Measurements from ENCODE around the gene PLEKHG2.

Gene PLEKHG2

GRCh38 chr19:39385629-39386411 is 26.6 kb upstream of the PLEKHG2 start:
- no peak for DNase-seq (ENCODE audit: low read depth)

- no peak for DNase-seq (ENCODE audit: low read depth)
Measured at GRCh38 chr19:39386557-39386956, 25.9 kb upstream of the PLEKHG2 start.

DNA sequence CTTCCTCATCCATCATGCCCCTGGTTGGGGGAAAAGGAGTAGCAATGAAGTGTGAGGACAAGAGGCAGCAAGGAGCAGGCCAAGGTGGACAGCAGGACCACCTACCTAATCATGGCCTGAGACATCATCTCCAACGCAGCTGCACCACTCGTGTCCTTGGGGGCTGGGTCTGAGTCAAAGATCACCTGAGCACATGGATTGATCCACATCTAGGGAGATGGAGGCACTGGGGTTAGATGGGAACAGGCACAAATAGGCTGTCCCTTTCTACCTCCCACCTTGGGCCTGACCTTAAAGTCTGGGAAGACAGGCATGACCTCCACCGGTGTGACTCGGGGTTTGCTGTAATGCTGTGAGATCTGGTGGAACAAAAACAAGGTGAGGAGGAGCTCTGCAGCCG is 23.8 kb upstream of the PLEKHG2 start:
- DNase-seq (ENCODE audit: low read depth) = no peak

- DNase-seq (ENCODE audit: low read depth) = no peak
Measured at GRCh38 chr19:39389631-39390414, 22.6 kb upstream of the PLEKHG2 start.

DNA sequence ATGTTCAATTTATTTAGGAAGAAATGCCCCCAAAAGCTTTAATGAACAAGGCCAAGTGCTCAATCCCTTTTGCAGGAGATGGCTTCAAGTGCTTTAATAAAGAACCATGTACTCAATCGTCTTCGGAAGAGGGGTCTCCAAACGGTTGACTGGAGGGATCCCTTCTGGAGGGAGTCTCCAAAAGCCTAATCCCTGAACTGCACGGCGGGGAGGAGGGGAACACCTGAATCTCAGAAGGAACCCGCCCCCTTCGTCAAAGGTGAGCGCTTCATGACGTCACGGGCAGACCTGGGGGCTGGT is 22.1 kb upstream of the PLEKHG2 start:
- no peak for DNase-seq (ENCODE audit: low read depth)

DNA sequence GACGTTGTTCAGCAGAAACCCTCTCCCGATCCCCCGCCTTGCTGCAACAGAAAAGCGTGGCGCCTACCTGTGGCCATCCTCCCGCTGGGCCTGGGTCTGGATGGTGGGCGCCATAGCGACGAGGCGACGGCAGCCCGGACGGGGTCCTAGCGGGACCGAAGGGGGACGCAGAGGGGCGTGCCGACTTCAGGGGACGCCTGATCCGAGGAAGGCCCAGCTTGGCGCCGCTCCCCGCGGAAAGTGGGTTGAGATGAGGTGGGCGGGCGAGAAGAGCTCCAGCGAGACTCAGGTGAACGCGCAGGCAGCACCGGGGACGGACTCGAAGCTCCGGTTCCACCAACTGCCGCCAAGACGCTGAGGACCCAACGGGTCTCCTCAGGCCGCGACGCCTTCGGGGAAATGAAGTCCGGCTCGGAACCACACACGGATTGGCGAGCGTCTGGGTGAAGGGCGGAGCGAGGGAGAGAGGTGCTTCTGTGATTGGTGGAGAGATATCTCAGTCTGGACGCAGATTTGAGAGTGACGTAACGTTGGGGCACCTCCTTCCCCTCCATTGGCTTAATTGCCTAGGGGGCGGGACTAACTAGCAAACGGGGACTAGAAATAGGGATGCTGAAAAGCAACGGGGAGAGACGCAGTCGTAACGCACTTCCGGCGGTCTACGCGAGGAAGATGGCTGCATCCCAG is 21.6 kb upstream of the PLEKHG2 start, which contains the start of the genes MED29 and PAF1:
Gene MED29, plus strand, starts transcription at position 628 of the 687 bp plus-strand sequence. Its CDS starts 45 bp downstream, at position 673.
Gene PAF1, minus strand, starts transcription at position 356 of the 687 bp plus-strand sequence. Its CDS starts 242 bp downstream, at position 114.
- peak; percentile 91 for DNase-seq (ENCODE audit: low read depth)

- peak; percentile 89 for DNase-seq (ENCODE audit: low read depth)
Measured at GRCh38 chr19:39397360-39398296, 14.8 kb upstream of the PLEKHG2 start.

GRCh38 chr19:39398297-39398864 is 14.1 kb upstream of the PLEKHG2 start:
- peak; percentile 44 for DNase-seq (ENCODE audit: low read depth)

DNA sequence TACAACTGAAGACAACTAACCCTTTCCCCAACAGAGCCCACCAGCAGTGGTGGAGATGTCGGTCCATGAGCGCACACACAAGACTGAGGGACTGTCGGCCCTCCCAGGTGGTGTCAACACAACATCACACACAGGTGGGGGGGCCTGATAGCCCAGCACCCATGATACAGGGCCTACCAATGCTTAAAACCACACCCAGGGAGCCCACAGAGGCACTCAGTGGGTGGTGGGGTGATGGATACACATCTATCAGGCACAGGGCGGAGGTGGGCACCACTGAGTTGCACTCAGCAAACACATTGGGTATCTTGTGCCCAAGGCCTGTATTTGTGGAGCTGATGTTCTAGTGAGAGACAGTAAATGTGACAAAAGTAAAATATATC is 12.8 kb upstream of the PLEKHG2 start:
- DNase-seq (ENCODE audit: low read depth) = no peak

GRCh38 chr19:39400061-39400460 is 12.4 kb upstream of the PLEKHG2 start:
- no peak for DNase-seq (ENCODE audit: low read depth)

GRCh38 chr19:39401070-39401548 is 11.4 kb upstream of the PLEKHG2 start:
- no peak for DNase-seq (ENCODE audit: low read depth)

GRCh38 chr19:39401549-39402345 is 10.7 kb upstream of the PLEKHG2 start:
- peak; percentile 71 for DNase-seq (ENCODE audit: low read depth)

DNA sequence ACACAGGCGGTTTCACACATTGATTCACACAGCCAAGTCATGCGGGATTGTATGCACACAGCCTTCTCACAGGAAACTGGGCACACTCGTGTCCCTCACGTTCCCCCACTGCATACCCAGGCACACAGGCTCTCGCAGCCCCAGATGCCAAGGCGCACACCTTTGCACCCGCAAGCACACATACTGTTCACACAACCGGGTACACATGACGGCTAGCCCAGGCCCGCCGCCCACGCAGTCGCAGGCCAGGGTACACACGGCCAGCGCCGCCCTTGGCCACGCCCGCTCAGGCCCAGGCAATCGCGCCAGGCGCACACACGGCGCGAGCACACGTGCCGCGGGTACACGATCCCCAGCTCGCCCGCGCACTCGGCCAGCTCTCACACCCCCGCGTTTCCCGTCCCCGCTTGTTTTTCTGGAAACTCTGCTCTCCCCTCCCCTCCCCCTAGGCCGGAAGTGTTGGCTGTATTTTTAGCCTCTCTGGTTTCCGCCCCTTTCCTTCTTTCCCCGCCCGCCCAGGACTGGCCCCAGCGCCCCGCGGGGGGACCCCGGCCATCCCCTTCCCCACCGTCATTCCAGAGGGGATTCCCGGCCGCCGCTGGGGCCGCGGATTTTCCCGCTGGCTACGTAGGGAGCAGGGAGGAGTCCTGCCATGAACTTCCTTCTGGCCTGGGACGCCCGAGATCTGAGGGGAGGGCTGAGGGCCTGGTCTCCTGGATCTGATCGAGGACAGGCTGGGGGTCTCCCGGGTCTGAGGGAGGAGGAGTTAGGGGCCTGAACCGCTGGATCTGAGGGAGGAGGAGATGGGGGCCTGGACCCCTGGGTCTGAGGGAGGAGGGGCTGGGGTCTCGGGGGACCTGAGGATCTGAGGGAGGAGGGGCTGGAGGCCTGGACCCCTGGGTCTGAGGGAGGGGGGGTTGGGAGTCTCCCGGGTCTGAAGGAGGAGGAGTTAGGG is 9.8 kb upstream of the PLEKHG2 start:
- DNase-seq (ENCODE audit: low read depth) = peak; percentile 84

DNA sequence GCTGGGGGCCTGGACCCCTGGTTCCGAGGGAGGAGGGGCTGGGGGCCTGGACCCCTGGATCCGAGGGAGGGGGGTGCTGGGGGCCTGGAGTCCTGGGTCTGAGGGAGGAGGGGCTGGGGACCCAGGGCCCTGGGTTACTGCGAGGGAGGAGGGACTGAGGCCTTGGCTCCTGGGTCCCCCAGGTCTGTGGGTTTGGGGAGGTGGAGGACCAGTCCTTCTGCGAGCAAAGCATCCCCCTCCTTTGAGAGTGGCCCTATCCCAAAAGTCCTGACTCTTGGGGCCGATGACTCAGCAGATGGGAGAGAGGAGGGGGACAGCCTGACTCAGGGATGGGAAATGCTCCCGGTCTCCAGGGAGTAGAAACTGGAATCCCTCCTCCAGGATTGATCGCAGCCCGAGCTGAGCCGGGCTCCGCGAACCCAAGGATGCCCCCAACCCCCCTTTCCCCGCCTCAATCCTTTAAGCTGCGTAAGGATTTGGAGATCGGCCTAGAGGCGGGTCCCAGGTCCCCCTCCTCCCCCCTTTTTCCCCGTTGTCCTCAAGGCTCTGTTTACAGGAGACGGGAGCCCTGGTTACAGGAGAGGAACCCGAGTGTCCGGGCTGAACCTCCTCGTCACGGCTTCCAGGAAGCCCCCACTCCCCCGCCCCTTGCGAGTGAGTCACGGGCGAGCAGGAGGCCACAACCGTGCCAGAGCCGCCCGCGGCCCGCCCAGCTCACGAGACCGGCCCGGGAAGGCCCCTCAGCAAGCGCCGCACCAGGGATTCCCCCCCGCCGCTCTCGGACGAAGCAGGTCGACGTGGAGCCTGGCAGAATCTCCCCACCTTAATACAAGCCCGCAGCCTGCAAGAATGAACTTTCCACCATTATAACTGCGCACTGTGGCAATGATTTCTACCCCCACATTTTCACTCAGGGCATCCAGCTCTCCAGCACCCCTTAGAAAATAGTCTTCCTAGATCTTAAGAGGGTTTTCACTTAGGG is 8.8 kb upstream of the PLEKHG2 start:
- DNase-seq (ENCODE audit: low read depth) = peak; percentile 97

- DNase-seq (ENCODE audit: low read depth) = no peak
Measured at GRCh38 chr19:39405261-39405957, 7.1 kb upstream of the PLEKHG2 start.

- DNase-seq (ENCODE audit: low read depth) = peak; percentile 77
Measured at GRCh38 chr19:39405958-39406655, 6.4 kb upstream of the PLEKHG2 start.
